ENCODE measurements around the gene P2RY11.

Gene P2RY11

DNA sequence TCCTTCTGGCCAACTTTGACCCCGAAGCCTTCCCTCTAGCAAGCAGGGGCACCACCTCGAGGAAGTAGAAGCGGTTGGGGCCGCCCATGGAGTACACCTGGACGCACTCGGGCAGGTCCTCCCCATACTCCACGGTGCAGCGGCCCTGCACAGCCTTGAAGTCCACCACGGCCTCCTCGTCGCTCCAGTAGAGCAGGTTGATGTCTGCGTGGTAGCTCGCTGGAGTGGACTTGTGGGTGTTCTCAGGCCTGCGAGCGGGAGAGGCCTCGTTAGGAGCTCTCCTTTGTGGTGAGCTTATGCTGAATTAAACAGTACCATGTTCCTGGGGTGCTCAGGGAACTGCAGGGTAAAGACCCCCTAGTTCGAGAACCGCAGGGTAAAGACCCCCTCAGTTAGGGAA lies 30.5 kb downstream of the P2RY11 start:
- DNase-seq: no peak

DNA sequence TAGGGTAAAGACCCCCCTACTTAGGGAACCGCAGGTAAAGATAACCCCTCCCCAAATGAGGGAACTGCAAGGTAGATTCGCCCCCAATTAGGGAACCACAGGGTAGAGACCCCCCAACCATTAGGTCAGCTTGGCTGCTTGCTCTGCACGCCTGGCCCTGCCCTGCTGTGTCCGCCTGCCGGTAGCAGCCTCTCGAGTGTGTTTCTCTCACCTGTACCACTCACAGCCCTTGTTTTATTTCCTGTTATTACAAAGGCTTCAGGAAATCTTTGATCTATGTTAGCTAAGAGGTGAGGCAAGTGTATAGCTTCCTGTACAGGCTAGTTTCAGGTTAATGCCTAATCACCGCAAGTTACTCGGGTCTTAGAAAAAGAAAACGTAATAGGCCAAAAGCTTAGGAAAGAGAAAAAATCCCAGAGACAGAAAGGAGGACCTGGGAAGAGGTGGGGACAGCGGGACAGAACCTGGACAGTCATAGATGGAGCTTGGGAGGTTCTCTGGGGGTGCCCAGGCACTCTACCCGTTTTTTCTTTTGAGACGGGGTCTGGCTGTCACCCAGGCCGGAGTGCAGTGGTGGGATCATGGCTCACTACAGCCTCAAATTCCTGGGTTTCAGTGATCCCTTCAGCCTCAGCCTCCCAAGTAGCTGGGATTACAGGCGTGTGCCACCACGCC lies 31.3 kb downstream of the P2RY11 start:
- no peak for DNase-seq

DNA sequence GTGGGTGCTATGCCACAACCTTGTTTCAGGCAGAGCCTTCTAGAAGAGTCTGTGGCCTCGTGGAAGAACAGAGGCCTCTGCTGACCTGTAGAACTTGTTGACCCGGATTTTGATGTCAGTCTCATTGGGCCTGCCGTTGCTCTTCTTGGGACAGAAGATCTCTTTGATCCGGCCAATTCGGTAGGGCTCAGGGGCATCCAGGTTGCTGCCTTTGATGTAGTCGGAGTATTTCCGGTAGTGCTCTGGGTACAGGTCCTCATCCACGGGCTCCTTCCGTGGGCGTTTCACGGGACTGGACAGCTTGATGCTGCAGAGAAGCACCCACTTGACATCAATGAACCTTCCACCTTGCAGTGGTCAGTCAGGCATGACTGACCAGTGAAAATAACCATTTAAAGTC lies 32.2 kb downstream of the P2RY11 start:
- DNase-seq: no peak

DNA sequence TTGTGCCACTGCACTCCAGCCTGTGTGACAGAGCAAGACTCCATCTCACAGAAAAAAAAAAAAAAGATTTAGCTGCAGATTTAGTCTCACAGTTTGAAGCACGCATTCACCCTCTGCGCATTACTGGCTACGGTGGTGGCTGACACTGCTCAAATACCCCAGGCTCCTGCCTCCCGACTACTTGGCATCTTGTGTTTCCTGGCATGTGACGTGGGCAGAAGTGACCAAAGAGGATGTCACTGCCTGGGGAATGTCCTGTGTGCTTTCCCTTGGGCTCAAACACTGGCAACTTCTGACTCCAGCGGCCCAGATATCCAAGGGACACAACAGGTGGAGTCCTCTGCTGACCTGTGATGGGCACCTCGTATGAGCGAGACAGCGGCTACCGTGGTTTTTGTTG lies 32.9 kb downstream of the P2RY11 start:
- no peak for DNase-seq

DNA sequence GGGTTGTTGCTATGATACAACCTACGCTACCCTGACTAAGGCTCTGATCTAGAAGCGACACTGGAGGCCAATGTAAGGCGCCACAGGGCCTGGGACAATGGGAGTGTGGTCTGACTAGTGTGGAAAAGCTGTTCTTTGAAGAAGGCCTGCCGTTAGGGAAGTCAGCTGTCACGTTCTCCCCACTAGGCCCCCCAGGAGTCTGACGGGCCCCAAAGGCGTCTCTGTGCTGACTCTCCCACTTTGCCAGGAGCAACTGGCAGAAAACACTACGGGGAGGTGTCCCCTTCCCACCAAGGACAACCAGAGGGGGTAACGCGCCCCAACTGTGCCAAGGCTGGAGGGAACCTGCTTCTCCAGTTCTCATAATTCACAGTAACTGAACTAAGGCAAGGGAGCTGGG lies 33.5 kb downstream of the P2RY11 start:
- DNase-seq: no peak

DNA sequence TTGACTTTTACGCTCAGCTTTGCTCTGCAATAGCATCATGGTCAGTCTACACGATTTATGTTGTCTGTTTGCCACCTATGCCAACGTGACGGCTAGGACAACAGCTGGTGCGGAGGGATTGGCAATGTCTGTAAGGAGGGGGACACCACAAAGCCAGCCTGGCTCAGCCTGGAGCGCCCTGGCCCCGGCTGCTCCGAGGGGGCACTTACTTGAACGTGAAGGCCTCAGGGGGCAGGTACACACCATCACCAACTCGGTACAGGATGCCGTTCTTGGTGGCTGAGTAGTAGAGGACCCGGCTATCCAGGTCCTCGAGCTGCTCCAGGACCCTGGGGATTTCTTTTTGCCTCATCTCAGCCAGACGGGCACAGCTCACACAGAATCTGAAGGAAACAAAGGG lies 34.6 kb downstream of the P2RY11 start:
- no peak for DNase-seq

DNA sequence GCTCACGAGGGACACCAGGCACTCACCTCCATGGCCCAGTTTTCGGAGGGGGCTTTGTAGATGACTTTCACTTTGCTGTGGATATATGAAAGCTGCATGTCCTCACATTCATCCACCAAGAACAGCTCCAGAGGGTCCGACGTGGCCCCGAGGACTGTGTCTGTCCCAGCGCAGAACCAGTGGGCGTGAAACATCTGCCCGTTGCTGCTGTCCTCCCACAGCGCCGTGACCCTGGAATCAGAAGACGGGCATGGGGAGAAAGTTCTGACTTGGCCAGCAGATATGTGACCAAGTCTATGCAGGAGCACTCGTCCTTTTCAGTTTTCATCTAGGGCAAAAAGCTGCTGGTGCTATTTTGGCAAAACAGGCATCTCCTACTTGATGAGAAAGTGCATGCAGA lies 37.9 kb downstream of the P2RY11 start:
- no peak for DNase-seq

DNA sequence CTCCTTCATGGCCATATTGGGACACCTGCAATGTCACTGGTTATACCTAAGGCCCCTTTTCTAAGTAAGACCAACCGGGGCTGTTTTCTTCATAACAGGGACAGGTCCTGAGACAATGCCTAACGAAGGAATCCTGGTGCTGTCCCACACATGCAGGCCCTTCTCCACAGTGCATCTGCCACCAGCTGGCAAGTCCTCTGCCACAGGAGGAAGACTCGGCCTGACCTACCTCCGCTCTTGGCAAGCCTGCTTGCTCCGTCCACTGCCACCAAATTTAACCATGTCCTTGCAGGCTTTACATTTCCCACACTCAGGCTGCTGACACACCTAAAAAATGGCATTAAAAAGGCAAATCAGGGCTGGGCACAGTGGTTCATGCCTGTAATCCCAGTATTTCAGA lies 40.0 kb downstream of the P2RY11 start:
- no peak for DNase-seq

DNA sequence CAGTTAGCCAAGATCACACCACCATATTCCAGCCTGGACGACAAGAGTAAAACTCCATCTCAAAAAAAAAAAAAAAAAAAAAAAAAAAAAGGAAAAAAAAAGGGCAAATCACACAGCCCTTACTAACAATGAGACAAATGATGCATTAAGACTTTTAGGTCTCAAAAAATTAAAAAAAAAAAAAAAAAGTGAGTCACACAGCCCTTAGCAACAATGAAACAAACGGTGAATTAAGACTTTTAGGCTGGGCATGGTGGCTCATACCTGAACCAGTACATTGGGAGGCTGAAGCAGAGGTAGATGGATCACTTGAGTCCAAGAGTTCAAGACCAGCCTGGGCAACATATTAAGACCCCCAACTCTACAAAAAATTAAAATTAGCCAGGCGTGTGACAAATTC lies 40.6 kb downstream of the P2RY11 start:
- DNase-seq: no peak

DNA sequence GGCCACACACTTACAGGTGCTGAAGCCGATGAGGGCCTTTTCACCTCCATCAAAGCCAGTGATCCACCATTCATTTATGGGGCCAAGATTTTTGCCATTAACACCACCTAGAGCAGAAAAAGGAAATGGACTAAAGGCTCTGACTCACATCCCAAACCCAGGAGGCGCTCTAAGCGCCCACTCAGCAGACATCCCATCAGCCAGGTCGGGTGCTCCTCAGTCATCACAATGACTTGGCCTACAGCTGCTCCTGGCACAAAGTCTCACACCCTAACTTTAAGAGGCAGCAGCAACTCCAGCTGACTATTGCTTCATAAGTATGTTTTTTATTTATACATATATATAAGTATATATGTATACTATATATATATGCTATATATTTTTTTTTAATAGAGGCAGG lies 44.3 kb downstream of the P2RY11 start:
- no peak for DNase-seq

DNA sequence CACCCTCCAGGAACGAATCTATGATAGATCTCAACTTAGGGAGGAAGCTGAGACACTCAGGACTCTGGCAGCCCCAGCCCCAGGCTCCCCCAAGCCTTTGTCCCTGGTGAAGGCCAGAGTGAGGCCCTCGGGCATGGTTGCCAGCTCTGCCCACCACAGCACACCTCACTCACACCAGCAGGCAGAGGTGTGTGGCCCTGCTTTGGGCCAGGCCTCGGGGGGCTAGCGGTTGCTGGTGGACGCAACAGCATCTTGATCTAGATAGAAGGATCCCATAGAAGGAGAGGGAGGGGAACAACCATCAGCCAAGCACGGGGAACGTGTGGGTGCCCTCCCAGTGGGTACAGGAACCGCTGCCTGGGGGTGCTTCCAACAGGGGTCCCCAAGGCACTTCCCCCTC lies 46.6 kb downstream of the P2RY11 start:
- no peak for DNase-seq

DNA sequence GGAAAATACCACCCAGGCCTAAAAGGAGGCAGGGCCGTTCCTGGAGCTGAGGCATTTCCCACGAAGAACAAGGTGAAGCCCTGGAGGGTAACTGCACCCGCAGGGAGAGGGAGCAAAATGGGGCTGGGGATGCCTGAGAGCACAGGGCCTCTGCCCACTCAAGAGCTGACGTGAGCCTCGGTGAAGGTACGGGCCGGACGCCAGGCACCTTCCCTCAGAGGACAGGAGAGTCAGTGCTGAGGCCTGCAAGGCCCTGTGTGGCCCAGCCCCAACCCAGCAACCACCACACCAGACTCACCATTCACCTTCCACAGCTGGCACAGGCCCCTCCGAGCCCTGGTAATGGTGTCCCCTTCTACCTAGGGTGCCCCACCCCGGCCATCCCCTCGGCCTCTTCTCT lies 47.0 kb downstream of the P2RY11 start:
- DNase-seq: no peak

DNA sequence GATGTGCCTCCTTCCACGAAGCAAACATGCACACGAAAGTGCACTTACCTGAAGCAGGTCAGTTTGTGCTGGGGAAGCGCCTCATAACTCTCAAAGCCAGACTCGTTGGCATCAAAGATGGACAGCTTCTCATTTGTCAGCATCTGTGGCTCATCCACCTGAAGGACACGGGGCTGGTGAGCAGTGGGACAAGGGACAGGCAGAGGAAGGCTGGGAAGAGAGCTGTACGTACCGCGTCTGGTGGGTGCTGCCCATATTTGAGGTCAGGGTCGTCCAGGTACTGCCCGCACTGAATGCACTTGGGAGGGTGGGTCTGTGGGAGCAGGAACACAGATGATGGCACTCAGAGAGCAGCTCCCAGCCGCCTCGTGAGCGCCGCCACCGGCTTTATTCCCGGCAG lies 48.1 kb downstream of the P2RY11 start:
- no peak for DNase-seq

DNA sequence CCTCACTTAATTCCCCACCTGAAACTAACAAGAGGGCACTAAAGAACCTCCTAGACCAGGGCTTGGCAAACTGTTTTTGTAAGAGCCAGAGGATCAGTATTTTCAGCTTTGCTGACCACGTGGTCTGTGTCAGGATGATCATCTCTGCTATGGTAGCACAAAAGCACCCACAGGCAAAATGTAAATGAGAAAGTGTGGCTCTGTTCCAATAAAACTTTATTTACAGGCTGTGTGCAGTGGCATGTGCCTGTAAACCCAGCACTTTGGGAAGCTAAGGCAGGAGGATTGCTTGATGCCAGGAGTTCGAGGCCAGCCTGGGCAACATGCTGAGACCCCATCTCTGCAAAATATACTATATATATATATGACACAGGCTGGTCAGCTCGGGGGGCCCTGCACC lies 52.0 kb downstream of the P2RY11 start:
- no peak for DNase-seq
